Fibroblast of the conjunctiva (primary cell): ENCODE measurements around the gene LRRC37B.
"Not testable (repeated sequence)": the region's sequence is repeated elsewhere in the genome, so short reads cannot be mapped to it uniquely, and the experiment has no call there.

Source experiments
- DNase-seq: peaks from one replicate; pipeline ENCODE4 v3.0.0-alpha.2; 2010; ENCODE audit warnings: low read depth

Gene LRRC37B

DNA sequence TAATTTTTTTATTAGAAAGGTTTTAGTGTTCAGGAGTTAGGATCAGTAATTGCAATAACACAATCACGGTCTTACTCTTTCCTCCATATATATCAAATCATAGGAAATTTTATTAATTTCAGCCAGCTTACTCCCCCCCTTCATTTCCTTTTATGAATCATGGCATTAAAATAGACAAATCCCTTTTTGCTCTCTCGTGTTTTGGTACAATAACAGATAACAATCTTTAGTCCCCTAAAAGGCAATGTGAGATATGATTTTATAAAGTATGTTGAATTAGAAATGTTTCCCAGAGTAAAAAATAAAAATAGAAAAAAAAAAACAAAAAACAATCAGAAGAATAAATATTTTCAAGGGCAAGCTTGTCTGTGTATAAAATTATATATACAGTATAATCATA lies 92.5 kb downstream of the LRRC37B start:
- no peak for DNase-seq

- not testable (repeated sequence) for DNase-seq
These were observed 93.1 kb downstream of the LRRC37B start for GRCh38 chr17:32100323-32100722.

GRCh38 chr17:32100971-32101631 lies 93.9 kb downstream of the LRRC37B start:
- DNase-seq, result no peak

DNA sequence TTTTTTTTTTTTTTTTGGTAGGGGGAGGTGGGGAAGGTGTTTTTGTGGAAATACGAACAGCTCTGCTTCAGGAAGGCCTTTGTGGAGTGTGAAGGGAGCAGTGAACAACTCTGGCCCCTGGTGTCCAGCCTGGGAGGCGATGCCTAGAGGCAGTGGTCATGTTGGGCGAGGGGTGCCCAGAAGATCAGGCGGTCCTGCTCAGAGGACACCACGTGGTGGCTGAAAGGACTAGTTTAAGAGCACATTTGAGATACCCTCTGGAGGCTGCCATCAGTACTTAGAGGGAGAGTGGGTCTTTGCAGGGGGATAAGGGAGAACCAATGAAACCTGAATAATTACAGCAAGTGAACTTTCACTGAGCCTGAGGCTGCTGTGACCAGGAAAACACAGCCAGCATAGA lies 95.0 kb downstream of the LRRC37B start:
- no peak for DNase-seq

DNA sequence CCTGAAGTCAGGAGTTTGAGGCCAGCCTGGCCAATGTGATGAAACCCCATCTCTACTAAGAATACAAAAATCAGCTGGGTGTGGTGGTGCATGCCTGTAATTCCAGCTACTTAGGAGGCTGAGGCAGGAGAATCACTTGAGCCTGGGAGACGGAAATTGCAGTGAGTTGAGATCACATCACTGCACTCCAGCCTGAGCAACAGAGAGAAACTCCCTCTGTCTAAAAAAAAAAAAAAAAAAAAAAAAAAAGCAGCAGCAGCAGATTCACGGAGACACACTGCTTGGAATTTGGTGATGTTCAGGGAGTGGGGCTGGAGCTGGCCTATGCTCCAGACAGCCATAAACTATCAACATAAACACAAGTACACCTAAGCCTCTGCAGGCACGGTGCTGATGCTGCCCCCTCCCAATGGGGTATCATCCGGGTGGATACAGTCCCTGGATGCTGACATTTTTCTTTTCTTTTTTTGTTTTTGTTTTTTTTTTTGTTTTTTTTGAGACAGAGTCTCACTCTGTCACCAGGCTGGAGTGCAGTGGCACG lies 95.5 kb downstream of the LRRC37B start:
- no peak for DNase-seq
